Endothelial cell of umbilical vein (primary cell): ENCODE results near the gene EPYC. TPM values are rescaled to one million over a fixed set of nuclear protein-coding genes. Genes with fewer than 3 reads are reported as not detected.

ENCODE experiments used
- BruUV-seq: library from RNA; stranded (reverse); fragments of 400-500 nt; replicated peaks from 2 replicates; lab custom pipeline; 2021; lab: Mats Ljungman, UMichigan
- CTCF ChIA-PET: fragments of 300-600, 350-600 bp; sonication (Branson Sonifier 250); formaldehyde crosslinking; loops from one replicate; lab custom pipeline; 2021; ENCODE audit warnings: antibody characterized with exemption, inconsistent platforms; lab: Charles Lee
- POLR2A ChIA-PET: fragments of 300-600, 350-600 bp; sonication (Branson Sonifier 250); formaldehyde crosslinking; loops from one replicate; lab custom pipeline; 2021; ENCODE audit warnings: antibody characterized with exemption, inconsistent platforms; lab: Charles Lee
- DNase-seq: peaks from one replicate; pipeline ENCODE4 v3.0.0-alpha.2; 2011; ENCODE audit warnings: low read depth, low spot score
- FAIRE-seq: peaks from 2 replicates; lab custom pipeline; 2011; peaks lifted over from hg19 to GRCh38; lab: Jason Lieb, UNC
- H2AFZ ChIP-seq: 2 replicates; pipeline ENCODE4 v1.6.0; 2012; ENCODE audit warnings: low read depth, low read length, control low read depth, inconsistent platforms
- H3K27ac ChIP-seq: 2 replicates; pipeline ENCODE4 v1.5.1; 2011; ENCODE audit warnings: low read depth, mild to moderate bottlenecking, control low read depth, low read length, moderate library complexity; ENCODE audit not compliant: insufficient read depth
- H3K27me3 ChIP-seq, 2 experiments: 2 replicates each; pipeline versions ENCODE4 v1.6.0 to v1.6.1; 2011; ENCODE audit warnings: low read length in 2 of 2, mixed read lengths in 1 of 2; ENCODE audit not compliant: control insufficient read depth in 2 of 2, insufficient read depth in 2 of 2
- H3K36me3 ChIP-seq, 2 experiments: 2 replicates in 1 of 2; 3 replicates in 1 of 2; pipeline ENCODE4 v1.5.1; 2011; ENCODE audit warnings: low read length in 2 of 2, mild to moderate bottlenecking in 1 of 2, moderate library complexity in 1 of 2; ENCODE audit not compliant: control insufficient read depth in 2 of 2, insufficient read depth in 2 of 2; ENCODE audit errors: extremely low read depth in 1 of 2
- H3K4me1 ChIP-seq: 3 replicates; pipeline ENCODE4 v1.5.1; 2011; ENCODE audit warnings: mild to moderate bottlenecking, low read length; ENCODE audit not compliant: control insufficient read depth, insufficient read depth; ENCODE audit errors: extremely low read depth
- H3K4me2 ChIP-seq: 2 replicates; pipeline ENCODE4 v1.6.1; 2011; ENCODE audit warnings: low read length, control low read depth, mixed read lengths; ENCODE audit not compliant: insufficient read depth
- H3K4me3 ChIP-seq, 3 experiments: fragments of 200-600 bp in 1 of 3; sonication (generic), shearing (Covaris generic) in 1 of 3; replicated peaks in 1 of 3; 2 replicates each; pipeline ENCODE4 v1.5.1; 2011 to 2016; ENCODE audit warnings: control low read depth in 3 of 3, low read length in 3 of 3, mild to moderate bottlenecking in 2 of 3, inconsistent platforms in 1 of 3, low read depth in 1 of 3, moderate library complexity in 1 of 3; ENCODE audit not compliant: insufficient read depth in 1 of 3
- H3K79me2 ChIP-seq: 2 replicates; pipeline ENCODE4 v1.6.0; 2012; ENCODE audit warnings: low read length, inconsistent platforms; ENCODE audit not compliant: control insufficient read depth, insufficient read depth
- H3K9ac ChIP-seq: replicated peaks from 2 replicates; pipeline ENCODE3; 2011; ENCODE audit warnings: low read length, control low read depth; ENCODE audit not compliant: insufficient read depth; ENCODE audit errors: extremely low read depth
- H3K9me1 ChIP-seq: replicated peaks from 3 replicates; pipeline ENCODE4 v1.6.0; 2011; ENCODE audit warnings: mild to moderate bottlenecking, low read length; ENCODE audit not compliant: control insufficient read depth, insufficient read depth; ENCODE audit errors: extremely low read depth
- H3K9me3 ChIP-seq: replicated peaks from 2 replicates; pipeline ENCODE4 v1.5.1; 2012; ENCODE audit warnings: low read length, inconsistent platforms; ENCODE audit not compliant: control insufficient read depth, insufficient read depth
- H4K20me1 ChIP-seq: replicated peaks from 2 replicates; pipeline ENCODE3; 2011; ENCODE audit warnings: mild to moderate bottlenecking, low read length; ENCODE audit not compliant: control insufficient read depth, insufficient read depth; ENCODE audit errors: extremely low read depth
- EZH2 ChIP-seq: IDR thresholded peaks from 2 replicates; pipeline ENCODE4 v1.6.1; 2012; ENCODE audit warnings: borderline replicate concordance, low read depth, mild to moderate bottlenecking, moderate library complexity, low read length, inconsistent platforms; ENCODE audit not compliant: severe bottlenecking
- GATA2 ChIP-seq: IDR thresholded peaks from 2 replicates; pipeline ENCODE4 v1.7.0; 2011; ENCODE audit warnings: low read depth, mild to moderate bottlenecking, moderate library complexity, mixed read lengths, low read length; ENCODE audit not compliant: insufficient read length, insufficient read depth
- JUN ChIP-seq: IDR thresholded peaks from 2 replicates; pipeline ENCODE4 v1.6.1; 2011; ENCODE audit warnings: borderline replicate concordance, low read depth; ENCODE audit not compliant: insufficient read length, insufficient read depth
- MYC ChIP-seq: IDR thresholded peaks from one replicate; pipeline ENCODE4 v1.6.1; 2011; ENCODE audit warnings: mild to moderate bottlenecking, low read depth, low read length
- POLR2A ChIP-seq: IDR thresholded peaks from 2 replicates; pipeline ENCODE4 v1.6.1; 2012; ENCODE audit warnings: low read depth, mild to moderate bottlenecking, control low read depth, low read length
- POLR2AphosphoS5 ChIP-seq: IDR thresholded peaks from 2 replicates; pipeline ENCODE4 v1.6.1; 2012; ENCODE audit warnings: low read depth, mild to moderate bottlenecking, control low read depth, low read length, moderate library complexity; ENCODE audit not compliant: insufficient read depth
- dilution Hi-C: fragments of 300-500 bp; cut with MboI; formaldehyde crosslinking; loops from one replicate; pipeline ENCODE4 v1.15.0; 2019; ENCODE audit warnings: low sequenced_read_pairs; ENCODE audit not compliant: extremely low pct_ligation_motif_present
- intact Hi-C: fragments of 100-400 bp; cut with micrococcal nuclease; formaldehyde crosslinking; loops from one replicate; pipeline ENCODE4 v1.10.0; 2022
- polyA plus RNA-seq, 4 experiments: library from polyadenylated mRNA; depleted of rRNA in 3 of 4; stranded (reverse) in 3 of 4; unstranded in 1 of 4; fragments of >200 nt; gene quantifications; 2 replicates each; pipeline versions ENCODE4 v1.2.1 to v1.2.3, GENCODE V29; 2011 to 2012; ENCODE audit warnings: missing spikeins in 1 of 4
- total RNA-seq: library from RNA; stranded (reverse); gene quantifications from 2 replicates; pipeline ENCODE4 v1.2.3, GENCODE V29; 2021
- TF ChIP-seq, protein P1 (sequence below), 2 donors: IDR thresholded peaks; 1 replicate in 1 of 2; 2 replicates in 1 of 2; pipeline ENCODE4 v1.5.1; 2011; ENCODE audit warnings: low read length in 2 of 2, mild to moderate bottlenecking in 2 of 2, moderate library complexity in 2 of 2, control low read depth in 1 of 2, inconsistent platforms in 1 of 2, low read depth in 1 of 2; ENCODE audit not compliant: insufficient read depth in 1 of 2; ENCODE audit errors: extremely low read depth in 1 of 2
- TF ChIP-seq, protein P2 (sequence below): IDR thresholded peaks from 2 replicates; pipeline ENCODE4 v1.6.1; 2011; ENCODE audit not compliant: insufficient read depth, insufficient read length

EPYC gene
- total and polyA plus RNA-seq, 2 donors (not counting 3 experiments of a cell fraction or from before 2014, with no cell fraction given), result not detected

DNA sequence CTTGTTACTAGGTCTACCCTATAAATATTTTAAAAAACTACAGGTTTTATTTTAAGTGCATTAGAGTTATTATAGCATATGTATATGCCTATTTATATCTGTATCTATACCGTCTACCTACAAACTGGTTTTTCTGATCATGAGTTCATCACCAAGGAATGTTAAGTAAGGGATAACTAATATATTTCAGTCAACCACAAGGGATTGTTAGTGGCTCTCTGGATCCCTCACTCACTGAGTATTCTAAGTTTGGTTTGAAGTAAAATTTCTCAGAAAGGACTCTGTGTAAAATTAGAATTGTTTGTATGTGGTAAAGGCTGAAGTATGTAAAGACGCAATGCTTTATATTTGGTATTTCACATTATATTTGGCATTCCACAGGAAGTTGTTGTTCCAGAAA is 4.8 kb downstream of the EPYC start:
- Histone ChIP-seq H4K20me1 (no peaks in the 10 kb centered on the region), H3K27me3 (no peaks in the 10 kb centered on the region), H3K4me3 (no peak overlapping the region), H3K79me2 (no peaks in the 10 kb centered on the region), H3K4me1 (no peaks in the 10 kb centered on the region), H3K9ac (no peak overlapping the region), H2AFZ (no peak overlapping the region), H3K9me1 (no peaks in the 10 kb centered on the region), H3K36me3 (no peaks in the 10 kb centered on the region), H3K27ac (no peak overlapping the region), H3K9me3 (no peaks in the 10 kb centered on the region), H3K4me2 (no peak overlapping the region)
- FAIRE-seq (no peak), DNase-seq (no peak)
- ChIA-PET POLR2A (no interaction called here), CTCF (no interaction called here)
- TF ChIP-seq, protein P1, sequence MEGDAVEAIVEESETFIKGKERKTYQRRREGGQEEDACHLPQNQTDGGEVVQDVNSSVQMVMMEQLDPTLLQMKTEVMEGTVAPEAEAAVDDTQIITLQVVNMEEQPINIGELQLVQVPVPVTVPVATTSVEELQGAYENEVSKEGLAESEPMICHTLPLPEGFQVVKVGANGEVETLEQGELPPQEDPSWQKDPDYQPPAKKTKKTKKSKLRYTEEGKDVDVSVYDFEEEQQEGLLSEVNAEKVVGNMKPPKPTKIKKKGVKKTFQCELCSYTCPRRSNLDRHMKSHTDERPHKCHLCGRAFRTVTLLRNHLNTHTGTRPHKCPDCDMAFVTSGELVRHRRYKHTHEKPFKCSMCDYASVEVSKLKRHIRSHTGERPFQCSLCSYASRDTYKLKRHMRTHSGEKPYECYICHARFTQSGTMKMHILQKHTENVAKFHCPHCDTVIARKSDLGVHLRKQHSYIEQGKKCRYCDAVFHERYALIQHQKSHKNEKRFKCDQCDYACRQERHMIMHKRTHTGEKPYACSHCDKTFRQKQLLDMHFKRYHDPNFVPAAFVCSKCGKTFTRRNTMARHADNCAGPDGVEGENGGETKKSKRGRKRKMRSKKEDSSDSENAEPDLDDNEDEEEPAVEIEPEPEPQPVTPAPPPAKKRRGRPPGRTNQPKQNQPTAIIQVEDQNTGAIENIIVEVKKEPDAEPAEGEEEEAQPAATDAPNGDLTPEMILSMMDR (IDR thresholded peaks at IDR 0.05; ENCODE audit: extremely low read depth in 1 of 2, insufficient read depth in 1 of 2, low read depth in 1 of 2, low read length in 2 of 2), result no peak
- TF ChIP-seq JUN (no peak), GATA2 (no peak), MYC (no peak), POLR2A (no peak), EZH2 (no peak), POLR2AphosphoS5 (no peak)
- TF ChIP-seq, protein P2, sequence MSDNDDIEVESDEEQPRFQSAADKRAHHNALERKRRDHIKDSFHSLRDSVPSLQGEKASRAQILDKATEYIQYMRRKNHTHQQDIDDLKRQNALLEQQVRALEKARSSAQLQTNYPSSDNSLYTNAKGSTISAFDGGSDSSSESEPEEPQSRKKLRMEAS, result no peak
- intact Hi-C loops, result loop anchor here (5.0 kb wide), 1 partner anchor 317 kb away; no protein-coding TSS in a partner anchor
- dilution Hi-C loops, result no loop called here
- no TSS peak for BruUV-seq
